ENCODE data around the gene PGS1.

- no peak for TF ChIP-seq CTCF (IDR thresholded peaks at IDR 0.05)
- no peak for TF ChIP-seq POLR2AphosphoS5 (IDR thresholded peaks at IDR 0.05)
Observed at GRCh38 chr17:78337244-78338109, 41.0 kb upstream of the PGS1 start.

All from esophagus muscularis mucosa (tissue), 3 donors.